ENCODE results near the gene PAFAH1B2.

- TF ChIP-seq CTCF (IDR thresholded peaks at IDR 0.05; ENCODE audit: extremely low read depth in 1 of 2, insufficient read depth in 1 of 2, low read depth in 1 of 2, low read length in 2 of 2) (no peak), POLR2AphosphoS5 (IDR thresholded peaks at IDR 0.05; ENCODE audit: insufficient read depth, low read depth, low read length) (no peak), POLR2A (IDR thresholded peaks at IDR 0.05; ENCODE audit: low read depth, low read length) (no peak), GATA2 (IDR thresholded peaks at IDR 0.05; ENCODE audit: insufficient read depth, insufficient read length, low read depth, low read length) (no peak)
Observed at GRCh38 chr11:117146521-117146920, 2.4 kb downstream of the PAFAH1B2 start.

Data from endothelial cell of umbilical vein (primary cell).